HG02571 (cell line): ENCODE measurements around the gene IDI2.
"Not testable (repeated sequence)": the region's sequence is repeated elsewhere in the genome, so short reads cannot be mapped to it uniquely, and the experiment has no call there.

Experiments
- ATAC-seq: cut with Tn5 transposase; IDR thresholded peaks from one replicate; pipeline ENCODE4 v1.9.1; 2021; ENCODE audit warnings: mild to moderate bottlenecking, moderate library complexity; ENCODE audit not compliant: unreplicated experiment

Gene IDI2

GRCh38 chr10:1025683-1026082 is at the start of gene IDI2:
TSS of gene IDI2 (minus strand) at chr10:1025859. CDS start at chr10:1024723, 1,136 bp downstream.
- no peak for ATAC-seq

GRCh38 chr10:1074748-1075308 is 49.2 kb upstream of the IDI2 start:
- no peak for ATAC-seq

- no peak for ATAC-seq
Observed at GRCh38 chr10:1074052-1074747, 48.5 kb upstream of the IDI2 start.

GRCh38 chr10:1070919-1071318 is 45.3 kb upstream of the IDI2 start:
- no peak for ATAC-seq

GRCh38 chr10:1068380-1069361 is 43.0 kb upstream of the IDI2 start:
- no peak for ATAC-seq

GRCh38 chr10:1066734-1067133 is 41.1 kb upstream of the IDI2 start:
- ATAC-seq: not testable (repeated sequence)

GRCh38 chr10:1064964-1065247 is 39.2 kb upstream of the IDI2 start:
- no peak for ATAC-seq

- no peak for ATAC-seq
Observed at GRCh38 chr10:1063232-1063865, 37.7 kb upstream of the IDI2 start.

- no peak for ATAC-seq
Observed at GRCh38 chr10:1061930-1062774, 36.5 kb upstream of the IDI2 start.

- no peak for ATAC-seq
Observed at GRCh38 chr10:1059902-1060301, 34.2 kb upstream of the IDI2 start.

GRCh38 chr10:1058017-1058416 is 32.4 kb upstream of the IDI2 start:
- ATAC-seq: no peak

- ATAC-seq: no peak
Observed at GRCh38 chr10:1057106-1057657, 31.5 kb upstream of the IDI2 start.

GRCh38 chr10:1056326-1057105 is 30.9 kb upstream of the IDI2 start, which contains the start of gene WDR37:
TSS of gene WDR37 (plus strand) at chr10:1056385. CDS start at chr10:1072156, 15,771 bp downstream.
- ATAC-seq: peak; percentile 91

- no peak for ATAC-seq
Observed at GRCh38 chr10:1054684-1055083, 29.0 kb upstream of the IDI2 start.

GRCh38 chr10:1050554-1050953 is 24.9 kb upstream of the IDI2 start:
- no peak for ATAC-seq

GRCh38 chr10:1050145-1050544 is 24.5 kb upstream of the IDI2 start:
- ATAC-seq: no peak

- ATAC-seq: no peak
Observed at GRCh38 chr10:1049425-1049958, 23.8 kb upstream of the IDI2 start.

- ATAC-seq: peak; percentile 79
Observed at GRCh38 chr10:1048732-1049424, 23.2 kb upstream of the IDI2 start, which contains the start of gene IDI1. TSS of gene IDI1 (minus strand) at chr10:1049119. CDS start at chr10:1049003, 116 bp downstream.
